ENCODE measurements around the gene AKR1B1. TPM values are rescaled to one million over a fixed set of nuclear protein-coding genes. Genes with fewer than 3 reads are reported as not detected.

Gene AKR1B1
- total RNA-seq, 1 experiment from 2014 or later, result 166 TPM

- Histone ChIP-seq H3K56ac (ENCODE audit: insufficient read length, low read depth, low read length) (no peak overlapping the region), H2BK120ac (ENCODE audit: low read depth, low read length, poor library complexity, severe bottlenecking) (no peak overlapping the region), H2AK5ac (ENCODE audit: insufficient read length, low read length) (no peak overlapping the region), H3K9ac (ENCODE audit: extremely low read depth, insufficient read length, low read length) (no peak overlapping the region), H3K79me2 (ENCODE audit: insufficient read depth, low read length) (no peaks in the 10 kb centered on the region), H3K4me1 (ENCODE audit: insufficient read depth, low read length) (no peaks in the 10 kb centered on the region), H2AFZ (ENCODE audit: low read length) (no peak overlapping the region), H3K14ac (ENCODE audit: insufficient read depth, low read length) (no peak overlapping the region), H4K8ac (replicated peaks; ENCODE audit: insufficient read length, low read depth, low read length) (no peak overlapping the region), H3K23ac (ENCODE audit: insufficient read length, low read depth, low read length) (no peak overlapping the region), H3K27ac (ENCODE audit: insufficient read length, low read depth, low read length) (no peak overlapping the region), H3K27me3 (ENCODE audit: insufficient read depth, low read length) (no peaks in the 10 kb centered on the region), H3K4me2 (ENCODE audit: insufficient read depth, insufficient read length, low read length) (no peak overlapping the region), H2BK5ac (ENCODE audit: insufficient read length, low read length) (no peak overlapping the region), H3K9me3 (ENCODE audit: control insufficient read depth, low read depth, low read length) (no peaks in the 10 kb centered on the region), H2BK15ac (ENCODE audit: low read depth, low read length) (no peak overlapping the region), H2BK12ac (ENCODE audit: insufficient read length, low read depth, low read length) (no peak overlapping the region), H3K18ac (ENCODE audit: insufficient read length, low read depth, low read length) (no peak overlapping the region), H4K91ac (ENCODE audit: insufficient read length, low read depth, low read length) (no peak overlapping the region), H3T11ph (ENCODE audit: low read length) (no peak overlapping the region), H3K79me1 (ENCODE audit: insufficient read depth, low read depth, low read length, poor library complexity, severe bottlenecking) (no peaks in the 10 kb centered on the region), H3K23me2 (ENCODE audit: insufficient read length, low read depth, low read length, poor library complexity, severe bottlenecking) (no peaks in the 10 kb centered on the region), H3K4ac (ENCODE audit: low read depth, low read length) (no peak overlapping the region), H2BK20ac (ENCODE audit: low read depth, low read length, poor library complexity, severe bottlenecking) (no peak overlapping the region), H4K5ac (ENCODE audit: insufficient read length, low read depth, low read length) (no peak overlapping the region), H4K20me1 (ENCODE audit: control insufficient read depth, insufficient read depth, insufficient read length) (no peaks in the 10 kb centered on the region)
- no peak for DNase-seq
- H3K4me1 Mint-ChIP-seq, result no peaks in the 10 kb centered on the region
- H3K36me3 Mint-ChIP-seq (ENCODE audit: insufficient read depth in 1 of 3, low read depth in 3 of 3), result peaks cover 61 to 95% (median 95%) of the 10 kb centered on the region in 3 experiments; a peak in 6 of 7 replicates
- no peaks in the 10 kb centered on the region for H3K9me3 Mint-ChIP-seq
- TF ChIP-seq CTCF (conservative IDR thresholded peaks at IDR 0.05), result no peak
- WGBS (ENCODE audit: extremely low coverage, insufficient read length, low lambda C conversion rate), result no CpG with 5 or more reads among the region's 9 CpGs
- no peak overlapping the region for H3K4me3 Mint-ChIP-seq
- H3K27me3 Mint-ChIP-seq (ENCODE audit: low read depth), result no peaks in the 10 kb centered on the region
- H3K27ac Mint-ChIP-seq, result no peak overlapping the region
Observed at GRCh38 chr7:134446446-134446845, 12.5 kb downstream of the AKR1B1 start.

All from H9 (cell line).